Measurements from ENCODE around the gene SYT9. TPM values are rescaled to one million over a fixed set of nuclear protein-coding genes. Genes with fewer than 3 reads are reported as not detected.

SYT9 gene
- total RNA-seq, 1 donor from 2014 or later, result 5.3 TPM

GRCh38 chr11:7385532-7385931 lies 133.8 kb downstream of the SYT9 start:
- Histone ChIP-seq H3K4me2 (no peak overlapping the region), H3K9me3 (ENCODE audit: low read depth) (no peaks in the 10 kb centered on the region), H4K20me1 (ENCODE audit: low read depth) (no peaks in the 10 kb centered on the region), H3K4me3 (no peak overlapping the region), H3K36me3 (no peaks in the 10 kb centered on the region), H3K27me3 (no peaks in the 10 kb centered on the region), H3K4me1 (no peaks in the 10 kb centered on the region), H3K27ac (no peak overlapping the region), H3F3A (ENCODE audit: low read depth) (no peaks in the 10 kb centered on the region), H3K9ac (no peak overlapping the region), H3K79me2 (ENCODE audit: low read depth) (no peaks in the 10 kb centered on the region), H2AFZ (replicated peaks) (no peak overlapping the region)
- H3K27ac Mint-ChIP-seq, result no peak overlapping the region
- no peak for TF ChIP-seq EZH2phosphoT487 (IDR thresholded peaks at IDR 0.05)
- TF ChIP-seq CTCF (IDR thresholded peaks at IDR 0.05), result no peak
- TF ChIP-seq EZH2 (IDR thresholded peaks at IDR 0.05), result no peak
- H3K27me3 Mint-ChIP-seq (ENCODE audit: insufficient read depth, low read depth), result no peaks in the 10 kb centered on the region
- no peak for DNase-seq (ENCODE audit: low spot score)
- H3K36me3 Mint-ChIP-seq, result no peaks in the 10 kb centered on the region
- H3K4me1 Mint-ChIP-seq, result no peaks in the 10 kb centered on the region
- no peak overlapping the region for H3K4me3 Mint-ChIP-seq
- H3K9me3 Mint-ChIP-seq, result no peaks in the 10 kb centered on the region

- Histone ChIP-seq H3K27me3 (no peaks in the 10 kb centered on the region), H3K36me3 (no peaks in the 10 kb centered on the region), H3K4me3 (no peak overlapping the region), H4K20me1 (ENCODE audit: low read depth) (no peaks in the 10 kb centered on the region), H3F3A (ENCODE audit: low read depth) (no peaks in the 10 kb centered on the region), H3K9me3 (ENCODE audit: low read depth) (no peaks in the 10 kb centered on the region), H3K4me2 (peak overlapping the region; percentile 32), H3K9ac (no peak overlapping the region), H3K27ac (no peak overlapping the region), H3K4me1 (peaks cover 16% of the 10 kb centered on the region), H3K79me2 (ENCODE audit: low read depth) (no peaks in the 10 kb centered on the region), H2AFZ (replicated peaks) (no peak overlapping the region)
- Mint-ChIP-seq H3K27me3 (ENCODE audit: insufficient read depth, low read depth) (peaks cover 2% of the 10 kb centered on the region), H3K4me1 (peaks cover 18% of the 10 kb centered on the region), H3K36me3 (peaks cover 2% of the 10 kb centered on the region), H3K4me3 (no peak overlapping the region), H3K27ac (no peak overlapping the region), H3K9me3 (peaks cover 12% of the 10 kb centered on the region)
- no peak for TF ChIP-seq EZH2phosphoT487 (IDR thresholded peaks at IDR 0.05)
- peak; percentile 22 for TF ChIP-seq CTCF (IDR thresholded peaks at IDR 0.05)
- TF ChIP-seq EZH2 (IDR thresholded peaks at IDR 0.05), result no peak
- peak; percentile 35 for DNase-seq (ENCODE audit: low spot score)
These were observed 162.5 kb downstream of the SYT9 start for GRCh38 chr11:7413961-7414915.

- Mint-ChIP-seq H3K27ac (peak overlapping the region; percentile 73), H3K4me3 (no peak overlapping the region), H3K4me1 (peaks cover 19% of the 10 kb centered on the region), H3K36me3 (peaks cover 2% of the 10 kb centered on the region), H3K27me3 (ENCODE audit: insufficient read depth, low read depth) (peaks cover 2% of the 10 kb centered on the region), H3K9me3 (peaks cover 12% of the 10 kb centered on the region)
- no peak overlapping the region for H3K4me3 ChIP-seq
- peak overlapping the region; percentile 32 for H3K4me2 ChIP-seq
- H3K9me3 ChIP-seq (ENCODE audit: low read depth), result no peaks in the 10 kb centered on the region
- H3K79me2 ChIP-seq (ENCODE audit: low read depth), result no peaks in the 10 kb centered on the region
- H4K20me1 ChIP-seq (ENCODE audit: low read depth), result no peaks in the 10 kb centered on the region
- DNase-seq (ENCODE audit: low spot score), result peak; percentile 25
- no peaks in the 10 kb centered on the region for H3F3A ChIP-seq (ENCODE audit: low read depth)
- TF ChIP-seq CTCF (IDR thresholded peaks at IDR 0.05) (no peak), EZH2phosphoT487 (IDR thresholded peaks at IDR 0.05) (no peak), EZH2 (IDR thresholded peaks at IDR 0.05) (no peak)
- H3K9ac ChIP-seq, result no peak overlapping the region
- H3K27me3 ChIP-seq, result no peaks in the 10 kb centered on the region
- H3K4me1 ChIP-seq, result peaks cover 16% of the 10 kb centered on the region
- no peaks in the 10 kb centered on the region for H3K36me3 ChIP-seq
- H2AFZ ChIP-seq (replicated peaks), result no peak overlapping the region
- no peak overlapping the region for H3K27ac ChIP-seq
These were observed 163.5 kb downstream of the SYT9 start for GRCh38 chr11:7414973-7415817.
